GM12878 (cell line): Measurements from ENCODE around the gene BFSP1.

Experiments
- CTCF ChIP-seq, 3 experiments: IDR thresholded peaks in 2 of 3; conservative IDR thresholded peaks in 1 of 3; 2 replicates each; pipeline ENCODE4 v1.5.1; 2011; ENCODE audit warnings: low read depth in 3 of 3, low read length in 3 of 3, mild to moderate bottlenecking in 3 of 3, control low read depth in 2 of 3, moderate library complexity in 2 of 3, inconsistent platforms in 1 of 3, mixed read lengths in 1 of 3; ENCODE audit not compliant: control insufficient read depth in 2 of 3, insufficient read depth in 1 of 3; ENCODE audit errors: extremely low read depth in 1 of 3
- EP300 ChIP-seq, 2 experiments: fragments of 150-350 bp in 1 of 2; IDR thresholded peaks; 2 replicates each; pipeline ENCODE4 v1.6.1; 2011 to 2012; ENCODE audit warnings: low read depth in 2 of 2, low read length in 2 of 2, borderline replicate concordance in 1 of 2, improper control_type of control experiment in 1 of 2, inconsistent platforms in 1 of 2; ENCODE audit not compliant: control insufficient read depth in 1 of 2
- HDGF ChIP-seq: fragments of 450-650 bp; IDR thresholded peaks from 2 replicates; pipeline ENCODE4 v1.6.1; 2016; ENCODE audit warnings: antibody characterized with exemption
- NFYB ChIP-seq: IDR thresholded peaks from 2 replicates; pipeline ENCODE4 v1.6.1; 2011; ENCODE audit warnings: low read depth, mild to moderate bottlenecking, low read length, improper control_type of control experiment, moderate library complexity; ENCODE audit not compliant: insufficient read depth
- NRF1 ChIP-seq: conservative IDR thresholded peaks from 2 replicates; pipeline ENCODE4 v1.6.1; 2011; ENCODE audit warnings: mild to moderate bottlenecking, low read depth, low read length, improper control_type of control experiment
- POLR2AphosphoS5 ChIP-seq: IDR thresholded peaks from 2 replicates; pipeline ENCODE4 v1.6.1; 2011; ENCODE audit warnings: mild to moderate bottlenecking, low read length, inconsistent platforms
- SIN3A ChIP-seq: IDR thresholded peaks from 2 replicates; pipeline ENCODE4 v1.6.1; 2012; ENCODE audit warnings: low read depth, low read length, improper control_type of control experiment
- ZNF274 ChIP-seq: IDR thresholded peaks from one replicate; pipeline ENCODE4 v1.8.0; 2011; ENCODE audit not compliant: insufficient read length, insufficient read depth

- TF ChIP-seq NFYB (no peak), EP300 (IDR thresholded peaks at IDR 0.05; ENCODE audit: borderline replicate concordance in 1 of 2, control insufficient read depth in 1 of 2, low read depth in 2 of 2, low read length in 2 of 2) (no peak), ZNF274 (no peak), CTCF (IDR thresholded peaks at IDR 0.05 in 2 of 3, conservative IDR thresholded peaks at IDR 0.05 in 1 of 3; ENCODE audit: control insufficient read depth in 2 of 3, extremely low read depth in 1 of 3, insufficient read depth in 1 of 3, low read depth in 3 of 3, low read length in 3 of 3) (no peak), SIN3A (no peak), POLR2AphosphoS5 (no peak), HDGF (no peak), NRF1 (no peak)
Measured at GRCh38 chr20:17560344-17561074, 29.3 kb upstream of the BFSP1 start.
